Bladder microvascular endothelial cell (primary cell): ENCODE data around the gene SIX3. TPM values are rescaled to one million over a fixed set of nuclear protein-coding genes. Genes with fewer than 3 reads are reported as not detected.

ENCODE experiments used
- total RNA-seq: library from RNA; depleted of rRNA; stranded (reverse); fragments of >200 nt; gene quantifications from 2 replicates; pipeline ENCODE4 v1.2.3, GENCODE V29; 2014

SIX3 gene
- total RNA-seq = not detected in 2 replicates

DNA sequence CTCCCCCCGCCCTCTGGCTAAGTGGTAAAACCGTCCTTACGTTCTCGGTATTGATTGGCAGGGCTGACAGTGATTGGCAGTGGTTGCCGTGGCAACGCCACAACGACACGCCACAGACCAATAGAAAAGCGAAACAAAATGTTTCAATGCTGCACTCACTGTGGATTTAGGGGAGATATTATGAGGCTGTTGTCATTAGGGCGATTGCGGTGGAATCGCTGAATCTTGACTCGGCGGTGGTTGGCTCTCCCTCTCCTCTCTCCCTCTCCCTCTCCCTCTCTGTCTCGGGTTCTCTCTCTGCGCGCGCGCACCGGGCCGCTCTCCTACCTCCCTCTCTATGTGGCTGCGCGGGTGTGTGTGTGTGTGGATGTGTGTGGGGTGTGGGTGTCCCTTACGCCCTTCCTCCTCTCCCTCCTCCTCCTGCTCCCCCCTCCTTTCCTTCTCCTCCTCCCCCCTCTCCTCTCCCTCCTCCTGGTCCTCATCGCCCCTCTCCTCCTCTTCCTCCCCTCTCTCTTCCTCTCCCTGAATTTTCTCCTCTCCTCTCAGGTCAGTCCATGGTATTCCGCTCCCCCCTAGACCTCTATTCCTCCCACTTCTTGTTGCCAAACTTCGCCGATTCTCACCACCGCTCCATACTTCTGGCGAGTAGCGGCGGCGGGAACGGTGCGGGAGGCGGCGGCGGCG, at the start of gene SIX3:
TSS of gene SIX3 (plus strand) at position 152 of the 684 bp plus-strand sequence. CDS start at position 555, 403 bp downstream.

Other genes with a start within 250 kb of the SIX3 start
- gene SIX2, start 67.8 kb downstream of the SIX3 start, total RNA-seq = under 0.01 TPM in 1 of 2 replicates, not detected in the other